Activated T-helper 2 cell treated with anti-CD3 and anti-CD28 coated beads, Interferon-gamma antibody, Interleukin-2, Interleukin-4, amounts not matched to agents 10 μg/mL and 5 μg/mL and 100 μg/mL, durations not matched to agents 14 hours and 24 hours and 36 hours (primary cell): ENCODE data around the gene C10orf95. TPM values are rescaled to one million over a fixed set of nuclear protein-coding genes. Genes with fewer than 3 reads are reported as not detected.
A peak's percentile ranks its signal among the peaks of the same experiment; 100 is the strongest.

Experiments used
- DNase-seq: peaks from one replicate; pipeline ENCODE4 v3.0.0; 2021; ENCODE audit warnings: low spot score
- H3K27ac Mint-ChIP-seq: one replicate; pipeline ENCODE4 v1.8.0; 2021; ENCODE audit warnings: mixed read lengths
- H3K27me3 Mint-ChIP-seq: one replicate; pipeline ENCODE4 v1.8.0; 2021; ENCODE audit warnings: low read depth, mixed read lengths
- H3K36me3 Mint-ChIP-seq: one replicate; pipeline ENCODE4 v1.8.0; 2021; ENCODE audit warnings: low read depth, mixed read lengths
- H3K4me1 Mint-ChIP-seq: one replicate; pipeline ENCODE4 v1.8.0; 2021; ENCODE audit warnings: low read depth, mixed read lengths
- H3K4me3 Mint-ChIP-seq: one replicate; pipeline ENCODE4 v1.8.0; 2021; ENCODE audit warnings: low read depth, mild to moderate bottlenecking, moderate library complexity, mixed read lengths
- H3K9me3 Mint-ChIP-seq: one replicate; pipeline ENCODE4 v1.8.0; 2021; ENCODE audit warnings: mixed read lengths
- intact Hi-C: fragments of 100-400 bp; cut with micrococcal nuclease; formaldehyde crosslinking; loops from one replicate; pipeline ENCODE4 v1.15.1; 2023
- total RNA-seq: library from RNA; stranded (reverse); gene quantifications from 2 replicates; pipeline ENCODE4 v1.2.3, GENCODE V29; 2022

The C10orf95 gene
- total RNA-seq, 1 donor from 2014 or later, result not detected

DNA sequence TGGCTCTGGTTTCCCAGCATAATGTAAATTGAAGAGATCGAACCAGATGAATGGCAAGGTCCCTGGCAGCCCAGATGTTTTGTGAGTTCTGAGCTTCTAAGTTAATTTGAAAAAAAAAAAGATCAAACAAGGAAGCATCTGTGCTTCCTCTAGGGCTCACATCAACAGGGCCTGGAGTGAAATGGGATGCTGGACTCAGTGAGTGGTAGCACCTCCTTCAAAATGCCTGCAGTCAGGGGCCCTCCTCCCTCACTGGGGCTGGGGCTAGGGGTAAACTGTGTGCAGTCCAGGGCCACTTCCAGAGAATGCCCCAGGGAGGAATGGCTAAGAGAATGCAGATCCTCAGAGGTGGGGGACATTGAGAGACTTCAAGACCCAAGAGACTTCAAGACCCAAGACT, 13.0 kb downstream of the C10orf95 start:
- H3K27me3 Mint-ChIP-seq, result no peaks in the 10 kb centered on the region
- peak overlapping the region; percentile 66 for H3K4me3 Mint-ChIP-seq
- H3K4me1 Mint-ChIP-seq, result peaks cover 37% of the 10 kb centered on the region
- no peaks in the 10 kb centered on the region for H3K9me3 Mint-ChIP-seq
- intact Hi-C loops, result no loop called here
- H3K27ac Mint-ChIP-seq, result no peak overlapping the region
- DNase-seq, result no peak
- peaks cover 23% of the 10 kb centered on the region for H3K36me3 Mint-ChIP-seq

DNA sequence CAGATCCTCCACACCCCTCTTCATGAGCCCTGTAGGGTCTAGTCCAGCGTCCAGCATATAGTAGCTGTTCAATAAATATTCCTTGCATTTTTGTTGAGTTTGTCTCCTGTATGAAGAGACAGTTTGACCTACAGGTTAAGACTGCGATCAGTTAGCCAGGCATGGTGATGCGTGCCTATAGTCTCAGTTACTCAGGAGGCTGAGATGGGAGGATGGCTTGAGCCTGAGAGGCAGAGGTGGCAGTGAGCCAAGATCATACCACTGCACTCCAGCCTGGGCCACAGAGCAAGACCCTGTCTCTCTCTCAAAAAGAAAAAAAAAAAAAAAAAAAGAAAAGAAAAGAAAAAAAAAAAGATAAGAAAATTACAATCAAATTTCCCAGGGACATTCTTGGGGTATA, 13.8 kb downstream of the C10orf95 start:
- H3K4me1 Mint-ChIP-seq, result peaks cover 43% of the 10 kb centered on the region
- H3K27me3 Mint-ChIP-seq, result no peaks in the 10 kb centered on the region
- H3K27ac Mint-ChIP-seq, result peak overlapping the region; percentile 38
- intact Hi-C loops, result no loop called here
- no peak for DNase-seq
- H3K36me3 Mint-ChIP-seq, result peaks cover 23% of the 10 kb centered on the region
- peak overlapping the region; percentile 91 for H3K4me3 Mint-ChIP-seq
- no peaks in the 10 kb centered on the region for H3K9me3 Mint-ChIP-seq

DNA sequence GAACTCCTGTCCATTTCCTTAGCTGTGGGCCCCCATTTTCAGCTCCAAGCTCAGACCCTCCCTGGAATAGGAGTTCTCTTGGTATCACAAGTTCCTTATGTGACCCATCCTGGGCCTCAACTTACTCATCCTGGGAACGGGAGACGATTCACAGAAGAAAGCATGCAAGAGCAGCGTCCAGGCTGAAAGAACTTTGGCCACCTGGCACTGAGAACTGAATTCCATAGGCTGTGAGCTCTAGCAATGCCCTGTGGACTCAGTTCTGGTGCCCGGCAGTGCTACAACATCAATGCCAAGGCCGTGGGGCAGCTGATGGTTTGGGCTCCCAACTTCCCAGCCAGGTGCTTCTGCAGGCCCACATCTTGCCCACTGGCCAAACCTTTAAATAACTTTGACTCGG, 15.0 kb downstream of the C10orf95 start:
- intact Hi-C loops, result loop anchor here (1.0 kb wide), 1 partner anchor 13 kb away; no protein-coding TSS in a partner anchor
- H3K27ac Mint-ChIP-seq, result peak overlapping the region; percentile 71
- peak overlapping the region; percentile 91 for H3K4me3 Mint-ChIP-seq
- no peaks in the 10 kb centered on the region for H3K9me3 Mint-ChIP-seq
- peaks cover 26% of the 10 kb centered on the region for H3K36me3 Mint-ChIP-seq
- peaks cover 47% of the 10 kb centered on the region for H3K4me1 Mint-ChIP-seq
- H3K27me3 Mint-ChIP-seq, result no peaks in the 10 kb centered on the region
- DNase-seq, result no peak

DNA sequence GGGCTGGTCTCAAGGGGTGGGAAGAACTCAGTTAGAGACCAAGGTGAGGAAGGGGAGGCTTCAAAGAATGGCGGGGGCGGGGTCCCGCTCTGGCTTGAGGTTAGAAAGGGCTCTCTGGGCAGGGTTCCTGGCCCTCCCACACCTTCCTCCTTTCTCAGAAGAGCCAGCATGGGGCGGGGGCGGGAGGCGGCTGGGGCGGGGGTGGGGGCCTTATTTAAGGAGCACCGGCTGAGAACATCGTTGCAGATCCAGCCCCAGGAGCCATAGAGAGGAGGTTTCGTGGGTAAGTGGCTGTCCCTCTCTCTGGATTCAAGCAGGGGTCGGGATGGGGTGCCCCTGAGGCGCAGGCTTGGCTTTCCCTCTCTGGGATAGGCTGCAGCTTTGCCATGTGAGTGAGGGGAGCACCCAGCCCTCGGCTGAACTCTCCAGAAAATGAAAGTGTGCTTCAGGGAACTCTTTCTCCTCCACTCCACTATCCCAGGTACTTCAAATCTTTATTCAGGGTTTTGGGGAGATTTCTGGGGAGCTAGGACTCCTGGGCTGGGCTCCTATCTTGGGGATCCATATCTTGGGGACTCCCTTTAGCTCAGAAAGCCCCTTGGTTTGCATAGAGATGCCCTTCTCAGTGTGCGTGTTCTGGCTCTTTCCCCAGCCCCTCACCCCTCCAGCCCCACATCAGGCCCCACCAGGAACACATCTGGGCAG, 15.7 kb downstream of the C10orf95 start:
- Mint-ChIP-seq H3K4me1 (peaks cover 47% of the 10 kb centered on the region), H3K36me3 (peaks cover 26% of the 10 kb centered on the region), H3K9me3 (no peaks in the 10 kb centered on the region), H3K27me3 (no peaks in the 10 kb centered on the region), H3K27ac (peak overlapping the region; percentile 71), H3K4me3 (peak overlapping the region; percentile 91)
- DNase-seq, result peak; percentile 52
- intact Hi-C loops, result loop anchor here (1.0 kb wide), 1 partner anchor 14 kb away; no protein-coding TSS in a partner anchor

DNA sequence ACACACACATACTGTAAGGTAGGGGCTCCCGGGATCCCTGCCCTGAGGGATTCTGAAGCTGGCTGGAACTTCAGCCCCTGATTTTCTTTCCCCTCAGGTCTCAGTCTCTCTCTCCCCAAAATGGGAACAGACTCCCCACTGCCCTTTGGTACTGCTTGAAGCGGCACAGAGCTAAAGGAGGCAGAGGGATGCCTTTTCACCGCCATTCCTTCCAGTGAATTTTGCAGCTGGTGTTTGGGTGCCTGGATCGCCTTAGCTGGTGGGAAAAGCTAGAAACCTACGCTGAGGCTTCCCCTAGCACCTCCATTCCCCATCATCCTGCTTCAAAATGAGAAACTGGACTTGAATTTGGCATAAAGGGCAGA, 16.2 kb downstream of the C10orf95 start:
- Mint-ChIP-seq H3K27ac (peak overlapping the region; percentile 71), H3K9me3 (no peaks in the 10 kb centered on the region), H3K27me3 (no peaks in the 10 kb centered on the region), H3K4me3 (peak overlapping the region; percentile 91), H3K36me3 (peaks cover 26% of the 10 kb centered on the region), H3K4me1 (peaks cover 47% of the 10 kb centered on the region)
- intact Hi-C loops, result no loop called here
- DNase-seq, result no peak

DNA sequence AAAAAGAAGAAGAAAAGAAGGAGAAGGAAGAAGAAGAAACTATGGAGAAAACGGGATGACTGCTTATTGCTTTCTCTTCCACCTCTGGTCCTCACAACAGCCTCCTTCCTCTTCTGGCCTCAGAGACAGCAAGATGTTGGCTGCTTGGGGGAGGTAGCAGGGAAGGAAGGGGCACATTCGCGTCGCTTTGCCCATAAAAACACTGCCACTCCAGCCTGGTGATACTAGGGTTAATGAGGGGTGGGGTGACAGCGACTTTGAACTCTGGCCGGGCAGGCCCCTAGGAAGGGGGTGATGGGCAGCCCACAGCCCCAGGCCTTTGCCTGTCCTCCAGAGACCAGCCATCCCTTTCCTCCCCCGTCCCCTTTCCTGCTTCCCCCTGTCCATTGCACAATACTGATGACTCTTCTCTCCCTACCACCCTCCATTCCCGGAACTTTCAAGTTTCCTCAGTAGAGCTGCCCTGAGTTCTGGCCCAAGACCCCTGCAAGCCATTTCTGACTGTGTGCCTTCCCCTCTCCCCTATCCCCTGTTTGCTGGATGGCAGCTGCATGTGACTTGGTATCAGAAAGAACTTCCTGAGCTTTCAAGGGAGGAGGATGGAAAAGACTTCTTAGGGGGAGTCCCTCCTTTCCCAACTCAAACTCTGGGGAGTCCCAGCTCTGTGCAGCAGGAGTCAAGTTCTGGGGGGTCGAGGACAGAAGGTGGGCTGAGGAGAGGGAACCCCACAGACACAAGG, 16.8 kb downstream of the C10orf95 start:
- intact Hi-C loops, result no loop called here
- Mint-ChIP-seq H3K9me3 (no peaks in the 10 kb centered on the region), H3K36me3 (peaks cover 26% of the 10 kb centered on the region), H3K27me3 (no peaks in the 10 kb centered on the region), H3K4me1 (peaks cover 47% of the 10 kb centered on the region), H3K4me3 (peak overlapping the region; percentile 91), H3K27ac (peak overlapping the region; percentile 71)
- no peak for DNase-seq

DNA sequence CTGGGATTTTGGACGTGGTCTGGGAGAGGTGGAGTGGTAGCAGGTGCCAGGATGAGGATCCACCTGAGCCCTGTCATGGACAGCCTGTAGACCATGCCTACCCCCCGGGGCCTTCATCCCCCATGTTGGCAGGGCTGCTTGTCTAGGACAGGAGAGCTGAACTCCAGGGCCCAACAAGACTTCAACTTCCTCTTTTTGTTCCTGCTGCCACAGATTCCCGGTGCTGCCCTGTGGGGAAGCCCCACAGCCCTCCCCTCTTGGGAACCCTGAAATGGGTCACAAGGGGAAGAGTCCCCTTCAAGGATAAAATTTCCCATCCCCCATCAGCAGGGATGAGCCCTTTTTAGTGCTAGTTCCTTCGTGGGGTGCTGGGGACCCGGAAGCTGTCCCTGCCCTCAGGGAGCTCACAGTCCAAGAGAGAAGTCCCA, 17.7 kb downstream of the C10orf95 start:
- Mint-ChIP-seq H3K27ac (peak overlapping the region; percentile 7), H3K4me1 (peaks cover 47% of the 10 kb centered on the region), H3K4me3 (no peak overlapping the region), H3K27me3 (no peaks in the 10 kb centered on the region), H3K9me3 (no peaks in the 10 kb centered on the region), H3K36me3 (peaks cover 26% of the 10 kb centered on the region)
- no peak for DNase-seq
- intact Hi-C loops, result loop anchor here (2.0 kb wide), 1 partner anchor 69 kb away; the partner anchor contains the start of genes ACTR1A and SUFU

DNA sequence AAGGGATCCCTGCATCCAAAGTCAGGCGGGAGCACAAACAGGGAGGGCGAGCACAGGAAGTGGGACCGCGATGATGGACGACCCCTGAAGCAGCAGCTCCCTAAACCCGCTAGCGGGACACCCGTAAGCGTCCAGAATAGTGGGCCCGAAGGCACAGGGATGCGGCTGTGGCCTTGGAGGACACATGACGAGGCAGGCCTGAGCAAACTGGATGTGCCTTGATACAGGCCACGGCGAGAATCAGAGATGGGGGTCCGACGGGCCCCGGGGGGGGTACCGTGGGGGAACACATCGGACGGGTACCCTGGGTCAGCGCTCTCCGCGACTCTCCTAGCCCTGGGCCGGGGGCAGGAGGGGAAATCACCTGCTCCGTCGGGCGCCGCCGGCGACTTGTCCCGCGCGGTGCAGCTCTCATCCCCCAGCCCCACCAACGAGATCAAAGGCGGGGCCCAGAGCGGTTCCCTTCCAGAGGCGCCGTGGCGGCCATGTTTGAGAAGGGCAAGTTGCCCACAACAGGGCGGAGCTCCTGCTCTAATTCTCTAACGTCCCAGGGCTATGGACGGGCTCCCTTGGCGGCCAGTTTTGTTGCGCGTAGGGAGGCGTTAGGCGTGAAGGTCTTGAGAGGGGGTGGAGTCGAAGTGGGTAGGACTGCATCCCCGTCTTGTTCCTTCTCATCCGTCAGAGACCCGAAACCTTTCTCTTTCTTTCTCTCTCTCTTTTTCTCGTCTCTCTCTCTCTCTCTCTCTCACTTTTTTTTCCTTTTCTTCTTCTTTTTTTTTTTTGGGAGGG, 19.0 kb downstream of the C10orf95 start, which contains the start of gene CUEDC2:
TSS of gene CUEDC2 (minus strand) at position 413 of the 789 bp plus-strand sequence. CDS start 7,386 bp downstream, outside the sequence.
- Mint-ChIP-seq H3K27ac (peak within 1 kb of the TSS; percentile 93), H3K4me1 (peaks cover 41% of the 10 kb centered on the region), H3K27me3 (no peaks in the 10 kb centered on the region), H3K36me3 (peaks cover 15% of the 10 kb centered on the region), H3K4me3 (peak within 1 kb of the TSS; percentile 92), H3K9me3 (no peaks in the 10 kb centered on the region)
- intact Hi-C loops, result loop anchor here (1.0 to 2.0 kb wide), 5 partner anchors 11 to 70 kb away; partner anchors contain the start of genes ACTR1A, NFKB2 and SUFU
- peak; percentile 96 for DNase-seq

DNA sequence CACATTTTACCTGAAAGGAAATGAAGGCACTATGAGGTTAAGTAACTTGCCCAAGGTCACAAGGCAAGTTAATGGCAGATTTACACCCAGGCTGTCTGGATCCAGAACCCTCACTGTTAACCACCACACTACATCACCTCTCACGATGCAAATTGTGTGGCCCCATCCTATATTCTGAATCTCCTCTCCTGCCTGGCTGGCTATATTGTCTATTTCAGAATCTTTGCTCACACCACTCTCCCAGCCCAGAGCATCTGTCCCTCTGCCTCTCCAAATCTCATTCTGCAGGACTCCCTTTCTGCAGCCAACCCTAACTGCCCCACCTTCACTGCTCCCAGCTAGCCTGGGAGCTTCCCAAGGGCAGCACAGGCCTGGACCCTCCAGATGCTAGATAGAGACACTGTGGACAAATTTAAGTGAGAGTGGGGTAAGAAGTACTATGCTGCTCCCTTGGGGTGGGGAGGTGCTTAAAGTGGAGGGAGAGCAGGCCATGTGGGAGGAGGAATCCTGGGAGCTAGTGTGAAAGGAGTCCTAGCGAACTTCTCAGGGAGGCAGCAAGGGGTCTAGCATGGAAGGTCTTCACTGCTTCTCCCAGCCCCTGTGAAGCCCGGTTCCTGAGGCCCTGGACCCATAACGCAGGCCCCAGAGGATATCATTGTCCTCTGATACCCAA, 19.8 kb downstream of the C10orf95 start:
- H3K27ac Mint-ChIP-seq, result peak overlapping the region; percentile 93
- peaks cover 42% of the 10 kb centered on the region for H3K4me1 Mint-ChIP-seq
- peak overlapping the region; percentile 92 for H3K4me3 Mint-ChIP-seq
- H3K9me3 Mint-ChIP-seq, result no peaks in the 10 kb centered on the region
- intact Hi-C loops, result loop anchor here (1.0 to 2.0 kb wide), 5 partner anchors 10 to 71 kb away; partner anchors contain the start of genes ACTR1A, NFKB2 and SUFU
- H3K27me3 Mint-ChIP-seq, result no peaks in the 10 kb centered on the region
- DNase-seq, result no peak
- H3K36me3 Mint-ChIP-seq, result peaks cover 13% of the 10 kb centered on the region

DNA sequence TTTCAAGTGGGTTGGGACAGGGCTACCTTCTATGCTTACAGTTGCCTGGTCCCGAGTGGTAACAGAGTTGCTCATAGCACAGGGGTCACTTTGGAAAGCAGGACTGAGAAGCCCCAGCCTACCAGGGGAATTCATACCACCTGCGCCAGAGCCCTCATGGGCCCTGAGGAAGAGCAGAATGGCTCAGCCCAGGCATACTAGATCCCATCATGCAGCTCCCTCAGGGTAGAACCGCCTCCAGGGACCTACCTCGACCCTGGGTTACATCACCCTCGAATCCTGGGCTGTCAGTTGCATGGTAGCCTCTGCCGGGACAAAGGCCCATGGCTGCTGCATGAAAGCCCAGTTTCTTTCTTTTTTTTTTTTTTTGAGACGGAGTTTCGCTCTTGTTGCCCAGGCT, 21.9 kb downstream of the C10orf95 start:
- H3K27ac Mint-ChIP-seq, result no peak overlapping the region
- H3K4me3 Mint-ChIP-seq, result no peak overlapping the region
- H3K4me1 Mint-ChIP-seq, result peaks cover 28% of the 10 kb centered on the region
- no peak for DNase-seq
- no peaks in the 10 kb centered on the region for H3K27me3 Mint-ChIP-seq
- H3K36me3 Mint-ChIP-seq, result peaks cover 13% of the 10 kb centered on the region
- H3K9me3 Mint-ChIP-seq, result no peaks in the 10 kb centered on the region
- intact Hi-C loops, result no loop called here

DNA sequence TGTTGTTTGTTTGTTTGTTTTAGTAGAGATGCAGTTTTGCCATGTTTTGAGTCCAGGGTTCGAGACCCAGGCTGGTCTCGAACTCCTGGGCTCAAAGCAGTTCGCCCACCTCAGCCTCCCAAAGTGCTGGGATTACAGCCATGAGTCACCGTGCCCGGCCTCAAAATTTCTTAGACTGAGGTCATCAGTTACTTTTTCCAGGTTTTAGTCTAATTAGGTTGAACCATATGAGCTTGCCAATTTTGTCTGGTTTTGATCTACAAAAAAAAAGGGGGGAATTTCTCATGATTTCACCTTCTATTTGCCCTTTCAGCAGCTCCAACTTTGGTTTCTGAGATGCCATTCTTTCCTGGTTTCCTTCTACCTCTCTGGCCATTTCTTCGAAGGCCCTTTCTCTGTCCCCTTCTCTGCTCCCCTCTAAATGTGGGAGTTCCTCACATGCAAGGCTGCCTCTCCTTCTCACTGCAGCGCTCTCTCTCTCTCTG, 24.5 kb downstream of the C10orf95 start:
- Mint-ChIP-seq H3K27me3 (no peaks in the 10 kb centered on the region), H3K4me3 (no peak overlapping the region), H3K36me3 (peaks cover 17% of the 10 kb centered on the region), H3K27ac (peak overlapping the region; percentile 2), H3K9me3 (no peaks in the 10 kb centered on the region), H3K4me1 (peaks cover 17% of the 10 kb centered on the region)
- intact Hi-C loops, result no loop called here
- no peak for DNase-seq

DNA sequence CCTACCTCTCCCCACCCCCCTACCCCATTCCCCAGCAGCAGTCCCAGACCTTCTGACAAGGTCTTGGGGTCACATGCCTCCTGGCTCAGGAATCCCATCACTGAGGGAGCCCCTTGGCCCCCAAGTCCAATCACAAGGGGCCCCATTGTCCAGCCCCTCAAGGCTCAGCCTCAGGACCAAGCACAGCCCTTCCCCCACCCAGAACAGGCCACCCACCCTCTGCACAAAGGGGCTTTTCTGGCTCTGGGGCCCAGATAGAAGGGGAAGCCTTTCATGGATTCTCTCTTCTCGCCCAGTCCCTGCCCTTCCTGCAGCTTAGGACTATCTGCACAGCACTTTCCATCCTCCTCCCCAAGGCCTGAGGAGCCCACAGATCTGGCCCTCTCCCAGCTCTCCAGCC, 25.9 kb downstream of the C10orf95 start:
- H3K4me3 Mint-ChIP-seq, result no peak overlapping the region
- intact Hi-C loops, result no loop called here
- no peaks in the 10 kb centered on the region for H3K9me3 Mint-ChIP-seq
- no peak for DNase-seq
- no peak overlapping the region for H3K27ac Mint-ChIP-seq
- H3K36me3 Mint-ChIP-seq, result peaks cover 14% of the 10 kb centered on the region
- peaks cover 13% of the 10 kb centered on the region for H3K4me1 Mint-ChIP-seq
- H3K27me3 Mint-ChIP-seq, result no peaks in the 10 kb centered on the region
